Activated CD8-positive, alpha-beta memory T cell treated with anti-CD3 and anti-CD28 coated beads, Interleukin-2, amount 50 U/mL, for 24 hours (primary cell): ENCODE measurements around the gene WNT1.
A peak's percentile ranks its signal among the peaks of the same experiment; 100 is the strongest.

ENCODE experiments used
- DNase-seq: peaks from one replicate; pipeline ENCODE4 v3.0.0-alpha.2; 2020; ENCODE audit errors: extremely low read depth

The WNT1 gene

DNA sequence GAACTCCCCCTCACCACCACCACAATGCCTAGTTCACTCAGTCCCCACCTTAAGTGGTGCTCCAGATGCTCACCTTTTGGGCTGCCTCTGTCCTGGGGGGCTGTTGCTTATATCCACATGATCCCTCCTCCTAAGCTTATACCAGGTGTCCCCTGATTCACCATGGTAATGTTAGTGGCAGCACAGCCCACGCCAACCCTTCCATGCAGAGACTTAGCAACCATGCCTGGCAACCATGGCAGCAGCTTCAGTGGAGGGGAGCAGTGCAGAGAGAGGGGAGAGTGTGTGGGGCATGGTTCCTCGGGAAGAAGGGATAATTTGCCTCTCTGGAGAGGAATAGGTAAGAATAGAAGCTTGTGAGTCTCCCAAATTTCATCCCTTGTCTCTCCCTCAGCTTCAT is 22.2 kb downstream of the WNT1 start:
- DNase-seq: no peak

DNA sequence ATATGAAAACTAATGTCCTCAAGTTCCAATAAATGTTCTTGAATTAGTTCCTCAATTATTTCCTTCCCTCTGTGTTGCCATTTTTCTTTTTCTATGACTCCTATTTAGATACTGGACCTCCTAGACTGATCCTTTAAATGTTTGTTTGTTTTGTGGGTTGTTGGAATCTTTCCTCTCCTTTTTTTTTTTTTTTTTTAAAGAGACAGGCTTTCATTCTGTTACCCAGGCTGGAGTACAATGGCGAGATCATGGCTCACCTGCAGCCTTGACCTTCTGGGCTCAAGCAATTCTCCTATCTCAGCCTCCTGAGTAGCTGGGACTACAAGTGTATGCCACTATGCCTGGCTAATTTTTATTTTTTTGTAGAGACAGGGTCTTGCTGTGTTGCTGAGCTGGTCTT is 30.8 kb downstream of the WNT1 start:
- no peak for DNase-seq

DNA sequence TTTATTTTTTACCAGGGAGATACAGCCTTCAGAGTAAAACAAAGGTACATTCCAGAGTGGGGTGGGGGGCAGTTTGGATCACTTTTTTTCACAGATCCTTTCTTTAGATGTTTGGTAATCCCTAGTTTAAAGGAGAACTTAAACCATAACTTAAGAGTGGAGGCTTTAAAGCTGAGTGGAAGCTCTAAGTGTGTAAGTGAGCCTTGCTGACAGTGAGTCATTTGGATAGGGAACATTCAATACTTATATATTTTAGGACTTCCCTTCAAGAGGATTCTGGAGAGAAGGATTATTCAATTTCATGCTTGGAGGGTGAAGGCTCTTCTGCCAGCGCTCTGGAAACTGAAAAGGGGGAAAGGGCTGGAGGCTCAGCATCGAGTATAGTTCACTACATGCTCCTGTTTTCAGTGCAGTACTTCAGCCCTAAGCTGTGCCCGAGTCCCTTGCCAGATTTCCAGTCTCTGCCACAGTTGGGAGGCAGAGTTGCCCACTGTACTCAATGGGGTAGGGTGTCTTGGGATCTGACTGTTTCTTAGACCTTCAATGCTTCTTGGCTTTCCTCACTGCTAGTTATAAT is 32.1 kb downstream of the WNT1 start:
- no peak for DNase-seq

DNA sequence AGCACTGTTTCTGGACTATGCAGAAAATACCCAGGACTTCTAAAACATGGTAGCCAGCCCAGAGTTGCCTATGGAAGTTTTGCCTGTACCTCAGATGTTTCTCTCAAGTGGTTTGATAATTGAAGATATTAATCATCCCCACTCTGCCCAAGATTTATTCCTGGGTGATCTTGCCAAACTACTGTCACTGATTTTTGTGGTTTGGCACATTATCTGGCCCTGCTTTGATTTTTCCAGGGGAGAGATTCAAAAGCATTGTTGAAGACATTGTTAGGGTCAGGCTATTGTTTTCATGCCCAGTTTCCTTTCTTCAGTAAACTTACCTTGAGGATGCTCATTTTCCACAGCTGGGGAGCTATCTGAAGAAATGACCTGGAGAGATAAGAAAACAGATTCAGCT is 34.6 kb downstream of the WNT1 start:
- no peak for DNase-seq

DNA sequence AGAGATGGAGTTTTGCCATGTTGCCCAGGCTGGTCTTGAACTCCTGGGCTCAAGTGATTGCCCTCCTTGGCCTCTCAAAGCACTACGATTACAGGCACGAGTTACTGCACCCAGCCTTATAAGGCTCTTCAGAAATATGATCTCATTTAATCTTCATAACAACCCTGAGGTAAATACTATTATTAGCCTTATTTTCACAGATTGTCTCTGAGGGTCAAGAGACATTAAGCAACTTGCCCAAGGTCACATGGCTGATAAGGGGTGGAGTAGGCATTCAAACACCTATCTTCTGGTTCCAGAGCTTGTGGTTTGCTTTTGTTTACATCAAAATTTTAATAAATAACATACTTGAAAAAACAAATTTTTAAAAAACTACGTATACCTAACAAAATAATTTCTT is 35.3 kb downstream of the WNT1 start:
- no peak for DNase-seq

DNA sequence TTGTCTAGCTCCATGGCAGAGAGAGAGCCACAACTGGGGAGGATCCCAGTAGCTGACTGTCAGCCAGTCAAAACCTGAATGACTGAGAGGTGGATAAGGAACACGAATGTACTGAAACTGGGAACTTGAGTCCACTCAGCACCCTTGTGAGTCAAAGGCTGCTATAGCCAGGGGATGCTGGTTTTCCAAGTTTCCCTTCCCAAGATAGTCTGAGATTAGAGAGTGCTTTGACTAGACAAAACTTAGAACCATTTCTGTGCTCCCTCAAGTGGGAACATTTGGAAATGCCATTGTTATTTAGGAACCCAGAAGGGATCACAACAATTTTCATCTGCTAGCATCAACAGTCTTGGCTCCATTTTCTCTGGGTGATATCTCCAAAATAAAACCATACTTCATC is 36.4 kb downstream of the WNT1 start:
- no peak for DNase-seq

DNA sequence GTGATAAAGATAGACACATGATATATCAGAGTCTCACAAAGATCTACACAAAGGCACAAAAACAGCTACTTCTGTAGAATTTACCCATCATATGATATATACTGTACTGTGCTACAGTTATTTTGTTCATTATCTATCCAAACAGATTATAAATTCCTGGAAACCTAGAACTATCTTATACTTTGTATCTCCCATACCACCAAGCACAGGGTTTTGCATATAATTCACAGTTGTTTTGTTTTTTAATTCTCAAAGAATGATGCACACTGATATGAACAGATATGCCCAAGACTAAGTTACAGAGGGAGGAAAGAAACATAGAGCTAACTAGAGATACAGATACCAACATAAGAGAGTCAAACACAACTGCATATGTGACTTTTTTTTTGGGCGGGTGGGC is 37.1 kb downstream of the WNT1 start:
- DNase-seq: no peak

DNA sequence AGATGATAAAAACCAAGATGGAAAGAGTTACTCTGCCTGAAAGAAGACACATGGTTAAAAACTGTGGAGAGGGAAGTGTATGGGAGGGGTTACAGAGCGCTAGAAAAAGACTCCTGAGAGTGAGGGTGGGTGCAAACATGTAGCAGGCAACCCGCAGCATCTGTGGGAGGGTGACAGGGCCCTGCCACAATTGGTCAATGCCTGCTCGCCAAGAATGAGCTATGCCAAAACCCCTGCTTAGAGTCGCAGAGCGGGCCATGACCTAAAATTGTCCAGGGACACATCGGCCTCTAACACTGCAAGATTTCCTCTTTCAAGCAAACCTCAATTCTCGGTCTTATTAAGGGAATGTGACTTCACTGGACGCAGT is 39.8 kb downstream of the WNT1 start:
- DNase-seq: no peak

DNA sequence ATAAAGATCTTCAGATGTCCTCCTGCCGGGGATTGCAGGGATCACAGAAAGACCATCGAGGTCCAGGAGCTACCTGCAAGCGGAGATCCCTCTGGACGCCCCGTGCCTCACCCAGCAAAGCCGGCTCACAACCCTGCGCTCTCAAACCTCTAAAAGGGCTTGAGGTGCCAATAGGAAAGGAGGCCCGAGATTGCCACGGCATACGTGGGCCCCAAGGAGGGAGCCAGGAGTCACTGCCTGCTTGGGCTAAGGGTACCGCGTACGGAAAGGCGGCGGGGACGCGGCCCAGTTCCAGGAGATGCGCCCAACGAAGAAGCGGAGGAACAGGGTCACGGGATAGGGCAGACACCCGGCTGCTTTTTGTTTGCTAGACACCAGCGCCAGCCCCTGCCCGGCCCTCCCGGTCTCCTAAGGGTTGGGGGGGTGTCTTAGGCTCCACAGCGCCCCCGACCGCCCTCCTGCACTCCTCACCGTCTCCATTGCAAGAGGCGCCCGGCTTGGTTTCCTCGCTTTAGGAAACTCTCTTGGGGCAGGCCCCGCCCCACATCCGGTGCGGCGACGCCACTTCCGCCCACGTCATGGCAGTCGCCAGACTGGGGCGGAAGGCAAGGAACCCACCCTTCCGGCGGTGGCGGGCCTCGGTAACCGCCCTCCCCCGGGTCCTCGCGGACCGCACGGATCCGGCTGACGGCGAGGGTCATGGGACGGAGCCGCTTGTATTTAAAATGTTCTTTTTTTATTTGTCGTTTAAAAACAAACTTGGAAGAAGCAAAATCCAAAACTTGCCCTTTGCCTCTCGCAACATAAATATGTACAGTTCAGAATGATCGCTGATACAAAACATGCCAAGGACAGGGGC is 40.4 kb downstream of the WNT1 start, which contains the start of gene PRKAG1:
Gene PRKAG1 (minus strand): TSS at position 516 of the 859 bp plus-strand sequence. CDS start 36 bp downstream, at position 480.
- DNase-seq: peak; percentile 84

DNA sequence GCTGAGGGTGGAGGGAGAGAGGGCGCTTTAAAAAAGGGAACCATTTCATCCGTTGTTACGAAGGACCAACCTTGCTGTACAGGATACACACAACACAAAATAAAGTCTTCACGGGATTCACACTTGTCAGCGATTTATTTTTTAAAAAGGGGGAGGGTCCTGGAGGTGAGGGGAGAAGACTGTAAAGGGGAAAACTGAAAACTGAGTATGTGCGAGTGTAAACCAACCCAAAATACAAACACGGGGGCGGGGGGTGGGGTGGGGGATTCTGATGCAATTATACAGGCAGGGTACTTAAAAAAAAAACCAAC is 41.0 kb downstream of the WNT1 start:
- DNase-seq: no peak

DNA sequence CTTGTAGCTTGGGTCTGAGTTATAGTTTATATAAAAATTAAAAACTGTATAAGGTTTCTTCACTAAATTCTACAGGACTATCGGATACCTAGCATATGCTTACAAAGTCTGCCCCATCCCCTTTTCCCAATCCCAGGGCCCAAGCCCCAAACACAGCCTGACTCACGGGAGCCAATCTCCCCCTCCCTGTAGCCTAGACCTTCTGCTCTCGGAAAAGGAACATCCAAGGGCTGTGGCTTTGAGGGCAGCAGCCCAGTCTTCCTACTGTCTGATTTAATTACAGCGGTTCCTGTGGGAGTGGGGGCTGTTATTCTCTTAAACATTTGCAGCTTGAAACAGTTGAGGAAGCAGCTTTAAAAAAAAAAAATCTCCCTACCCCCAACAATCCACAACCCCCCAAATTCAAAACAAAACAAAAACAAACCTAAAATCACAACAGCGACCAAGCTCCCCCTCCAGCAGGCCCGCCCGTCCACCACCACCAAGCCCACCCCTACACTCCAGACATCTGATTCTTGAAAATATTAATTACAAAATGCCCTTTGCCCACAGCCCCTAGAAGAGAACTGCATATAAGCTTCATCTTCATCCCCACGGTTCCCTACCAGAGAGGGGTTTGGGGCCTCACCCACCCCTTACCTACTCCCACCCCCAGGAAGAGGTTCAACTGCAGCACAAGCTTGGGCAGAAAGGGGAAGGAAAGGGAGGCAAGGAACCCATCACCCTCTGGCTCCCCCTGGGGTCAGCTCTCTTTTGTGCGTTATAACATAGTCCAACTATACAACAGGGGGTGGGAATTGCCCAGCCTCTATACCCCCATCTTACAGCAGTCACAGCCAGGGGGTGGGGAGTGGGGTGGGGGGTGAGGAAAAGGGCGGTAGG is 41.6 kb downstream of the WNT1 start:
- no peak for DNase-seq

DNA sequence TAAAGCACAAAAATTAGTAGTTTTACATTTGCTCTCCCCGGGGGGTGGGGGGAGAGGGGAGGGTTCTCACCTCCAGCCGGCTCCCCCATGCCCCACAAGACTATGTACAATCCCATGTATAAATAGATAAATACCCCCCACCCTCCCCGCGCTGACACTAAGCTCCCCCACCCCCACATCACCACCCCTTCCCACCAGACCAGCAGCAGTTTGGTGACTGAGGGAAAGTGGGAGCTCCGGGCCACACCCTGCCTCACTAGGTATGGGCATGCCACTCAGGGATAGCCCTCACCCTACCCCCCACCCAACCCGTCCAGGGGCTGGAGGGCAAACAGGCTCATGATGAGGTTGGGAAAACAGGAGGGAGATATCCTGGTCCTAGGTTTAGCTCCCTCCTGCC is 42.3 kb downstream of the WNT1 start:
- no peak for DNase-seq

DNA sequence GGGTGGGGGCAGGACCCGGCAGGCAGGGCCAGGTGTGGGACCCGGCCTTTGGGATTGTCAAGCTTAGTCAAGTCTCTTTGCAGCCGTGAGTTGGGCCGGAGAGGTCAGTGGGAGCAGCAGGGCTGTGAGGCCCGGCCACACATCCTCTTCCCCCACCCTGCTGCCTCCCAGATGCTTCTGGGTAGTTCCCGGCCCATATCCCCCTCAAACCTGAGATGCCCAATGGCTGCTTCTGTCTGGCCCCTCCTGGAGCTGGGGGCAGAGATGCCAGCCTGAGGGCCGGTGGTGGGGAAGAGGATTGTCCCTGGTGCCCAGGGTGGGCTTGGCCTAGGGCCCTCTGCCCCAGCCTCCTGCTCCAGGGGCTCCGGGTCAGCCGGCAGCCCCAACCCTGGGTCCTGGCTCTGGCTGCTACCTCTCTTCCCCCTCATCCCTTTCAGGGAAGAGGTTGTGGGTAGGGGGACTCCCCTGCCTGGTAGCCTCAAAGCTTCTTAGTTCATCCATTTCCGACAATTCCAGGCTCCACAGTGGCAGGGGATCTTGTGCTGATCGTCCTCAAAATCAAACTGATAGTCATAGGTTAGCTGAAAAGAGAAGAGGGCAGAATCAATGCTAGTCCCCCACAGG is 43.3 kb downstream of the WNT1 start:
- no peak for DNase-seq

DNA sequence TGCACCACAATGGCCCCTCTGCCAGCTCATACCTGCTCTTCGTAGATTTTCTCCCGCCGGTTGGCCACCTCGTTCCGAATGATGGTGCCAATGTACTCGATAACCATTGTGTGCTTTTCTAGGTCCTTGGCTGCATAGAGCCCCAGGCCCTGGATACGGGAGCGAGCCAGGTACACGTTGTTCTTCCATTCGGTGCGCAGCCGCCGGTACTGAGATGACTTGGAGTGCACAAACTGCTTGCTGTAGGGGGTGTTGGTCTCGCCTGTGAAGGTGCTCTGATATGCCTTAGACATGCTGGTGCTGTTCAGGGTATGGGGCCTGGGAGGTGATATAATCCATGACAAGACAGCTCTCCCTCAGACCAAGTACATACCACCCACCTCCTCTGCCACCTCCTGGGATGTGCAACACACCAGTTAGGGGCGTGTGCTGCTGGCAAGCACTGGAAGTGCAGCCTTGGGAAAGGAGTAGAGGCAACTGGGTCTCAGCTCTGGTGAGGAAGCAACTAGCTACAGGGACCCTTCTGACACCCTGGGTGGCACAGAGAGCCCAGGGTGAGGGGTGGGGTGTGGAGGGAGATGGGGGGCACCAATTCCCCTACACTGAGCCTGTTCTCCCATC is 44.5 kb downstream of the WNT1 start:
- DNase-seq: no peak

DNA sequence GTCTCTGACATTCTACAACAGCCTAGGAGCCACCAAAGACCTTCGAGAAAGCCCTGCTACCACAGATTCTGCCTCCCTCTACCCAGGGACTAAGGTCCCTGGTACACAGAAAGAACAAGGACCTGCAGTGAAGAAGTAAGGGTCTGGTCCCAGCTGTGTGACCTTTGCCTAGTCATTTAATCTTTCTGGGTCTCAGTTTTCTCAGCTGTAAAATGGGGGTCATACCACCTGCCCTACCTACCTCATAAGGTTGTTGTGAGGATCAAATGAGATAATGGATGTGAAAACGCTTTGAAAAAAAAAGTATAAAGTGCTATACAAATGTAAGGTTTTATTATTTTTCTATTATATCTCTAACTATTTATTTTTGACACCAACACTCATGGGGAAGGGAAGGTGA is 45.7 kb downstream of the WNT1 start:
- no peak for DNase-seq

DNA sequence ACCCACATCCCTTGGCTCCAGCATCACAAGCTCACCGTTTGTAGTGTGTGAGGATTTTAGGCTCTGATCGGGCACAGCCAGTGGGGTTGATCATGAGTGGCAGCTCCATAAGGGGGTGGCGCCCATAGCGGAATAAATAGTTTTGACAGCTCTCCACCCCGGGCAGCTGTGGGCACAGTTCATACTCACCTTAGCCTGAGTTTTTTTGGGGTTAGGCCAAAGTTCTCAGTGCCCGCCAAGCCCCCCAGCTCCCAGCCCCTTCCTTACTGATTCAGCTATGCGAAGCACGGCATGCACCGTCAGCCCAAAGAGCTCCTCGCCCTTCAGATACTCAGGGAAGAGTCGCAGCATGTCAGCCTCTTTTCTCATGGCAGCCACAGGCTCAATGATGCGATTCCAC is 46.4 kb downstream of the WNT1 start:
- no peak for DNase-seq

DNA sequence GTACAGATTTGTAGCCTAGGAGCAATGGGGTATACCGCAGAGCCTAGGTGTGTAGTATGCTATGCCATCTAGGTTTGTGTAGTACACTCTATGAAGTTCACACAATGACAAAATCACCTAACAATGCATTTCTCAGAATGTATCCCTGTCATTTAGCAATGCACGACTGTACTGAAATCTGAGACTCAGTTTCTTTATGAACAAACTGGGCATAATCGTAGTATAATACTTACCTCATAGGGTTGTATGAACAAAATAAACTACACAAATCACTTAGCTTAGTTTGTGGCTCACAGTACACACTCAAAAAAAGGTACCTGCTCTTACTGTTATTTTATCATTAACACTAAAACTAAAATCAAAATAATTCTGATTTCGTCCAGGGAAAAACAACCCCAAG is 47.3 kb downstream of the WNT1 start:
- no peak for DNase-seq

DNA sequence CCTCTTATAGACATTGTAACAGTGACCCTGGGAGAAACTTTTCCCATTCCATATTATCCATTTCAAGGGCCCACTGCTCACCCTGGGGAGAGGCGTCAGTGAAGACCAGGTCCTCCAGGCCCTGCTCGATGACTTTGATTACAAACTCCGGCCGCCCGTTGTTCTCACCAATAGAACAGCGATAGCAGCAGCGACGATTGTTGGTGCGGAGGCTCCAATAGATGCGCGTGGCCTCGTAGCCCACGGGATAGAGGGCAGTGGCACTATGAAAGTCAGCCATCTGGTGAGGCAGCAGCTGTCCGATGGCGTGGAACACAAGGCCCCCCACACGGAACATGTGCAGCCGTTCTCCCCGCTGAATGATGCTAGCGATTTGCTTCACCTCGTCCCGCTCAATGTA is 48.0 kb downstream of the WNT1 start:
- DNase-seq: no peak

DNA sequence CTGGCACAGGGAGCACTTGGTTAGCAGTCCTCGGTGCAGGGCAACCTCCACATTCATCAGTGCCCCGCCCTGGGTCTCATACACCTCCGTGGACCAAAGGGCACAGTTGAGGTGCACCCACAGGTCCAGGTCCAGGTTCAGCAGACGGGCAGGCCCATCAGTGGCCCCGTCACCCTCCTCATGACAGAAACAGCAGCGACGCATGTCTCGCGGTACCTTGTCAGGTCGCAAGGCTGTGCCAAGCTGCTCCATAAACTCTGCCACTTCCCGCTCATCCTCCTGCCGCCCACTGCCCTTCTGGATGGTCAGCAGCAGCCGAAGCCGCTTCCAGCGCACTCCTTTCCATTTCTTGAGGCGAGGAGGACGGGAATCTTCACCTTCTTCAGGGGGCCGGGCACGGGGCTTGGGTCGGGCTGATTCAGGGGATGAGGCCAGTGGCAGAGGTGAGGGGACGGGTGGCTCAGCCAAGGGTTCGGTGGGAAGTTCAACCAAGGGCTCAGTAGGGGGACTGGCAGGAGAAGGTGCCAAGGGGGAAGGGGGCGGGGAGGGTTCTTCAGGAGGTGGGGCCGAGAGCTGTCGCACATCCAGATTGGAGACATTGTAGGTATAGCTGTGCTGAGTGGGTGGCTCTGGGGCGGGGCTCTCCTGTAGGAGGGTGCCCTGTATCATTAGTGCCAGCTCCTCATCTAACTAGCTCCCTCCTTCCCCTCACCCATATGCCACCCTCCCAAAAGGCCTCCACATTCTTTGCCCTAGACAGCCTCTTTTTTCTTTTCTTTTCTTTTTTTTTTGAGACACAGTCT is 48.8 kb downstream of the WNT1 start:
- no peak for DNase-seq

DNA sequence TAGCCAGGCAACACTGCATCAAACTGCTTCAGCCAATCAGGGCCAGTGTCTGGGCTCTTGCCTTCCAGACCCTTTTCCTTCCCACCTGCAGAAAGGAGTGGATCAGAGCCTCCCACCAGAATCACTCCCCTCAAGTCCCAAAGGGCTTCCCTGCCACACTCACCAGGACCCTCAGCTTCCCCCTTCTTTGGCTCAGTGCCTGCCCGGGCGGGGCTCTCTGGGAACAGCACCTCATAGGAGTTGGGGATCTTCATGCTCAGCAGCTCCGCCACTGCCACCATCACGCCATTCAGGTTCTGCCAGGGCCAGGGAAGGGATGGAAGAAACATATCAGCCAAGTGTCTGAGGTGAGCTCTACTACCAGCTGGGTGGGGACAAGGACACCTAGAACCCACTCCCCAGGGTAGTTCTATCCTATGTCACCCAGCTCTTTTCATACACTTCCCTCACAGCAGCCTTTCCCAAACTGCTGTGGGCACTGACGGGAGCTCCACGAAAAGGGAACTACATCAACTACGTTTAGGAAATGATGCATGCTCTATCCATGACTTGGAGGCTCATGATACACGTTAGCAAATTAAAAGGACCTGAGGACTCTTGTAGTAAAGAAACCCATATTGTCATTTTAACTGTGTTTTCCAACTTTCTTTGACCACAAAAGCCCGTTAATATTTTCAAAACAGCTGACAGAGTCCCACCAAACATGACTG is 49.9 kb downstream of the WNT1 start:
- no peak for DNase-seq
